ENCODE results near the gene TUBA3E. TPM values are rescaled to one million over a fixed set of nuclear protein-coding genes. Genes with fewer than 3 reads are reported as not detected.

The TUBA3E gene
- total RNA-seq, 2 donors from 2014 or later = not detected

Other genes starting within 250 kb of the TUBA3E start
- gene RAB6C, start 218.8 kb downstream of the TUBA3E start, total RNA-seq = under 1 TPM in 1 of 2 donors, not detected in 1; 0.68 TPM
- not detected for gene POTEF, start 69.2 kb downstream of the TUBA3E start, total RNA-seq
- 10 to 100 TPM in 1 of 2 donors, 1 to 10 TPM in 1; 2.0 to 12.4 TPM for gene CCDC74B, start 53.3 kb downstream of the TUBA3E start, total RNA-seq
- gene SMPD4, start 16.8 kb downstream of the TUBA3E start, total RNA-seq = 10 to 100 TPM; 46.3 to 53.1 TPM
- gene MZT2B, start 16.2 kb downstream of the TUBA3E start, total RNA-seq = 10 to 100 TPM; 75.3 to 96.3 TPM
- 100 to 1,000 TPM in 1 of 2 donors, 10 to 100 TPM in 1; 67.4 to 166 TPM for gene IMP4, start 144.5 kb upstream of the TUBA3E start, total RNA-seq
- gene PTPN18, start 157.6 kb upstream of the TUBA3E start, total RNA-seq = 10 to 100 TPM; 79.2 to 93.3 TPM